Adipose tissue (tissue), 3 donors: ENCODE measurements around the gene ZRANB2. TPM values are rescaled to one million over a fixed set of nuclear protein-coding genes. Genes with fewer than 3 reads are reported as not detected.

Experiments used
- H3K27ac ChIP-seq: one replicate; pipeline ENCODE4 v1.5.1; 2013; ENCODE audit warnings: low read depth, low read length
- WGBS, 3 donors: extraction: QIAGEN DNeasy Blood & Tissue Kit; methylation state at CpG; one replicate each; pipeline ENCODE4 v1.1.7; 2013; 5-methylcytosine and 5-hydroxymethylcytosine counted together
- polyA plus RNA-seq, 3 donors: library from polyadenylated mRNA; stranded (reverse); fragments of 200-250 nt; gene quantifications; one replicate each; pipeline ENCODE4 v1.2.3, GENCODE V29; 2013
- donor health status: healthy with polysubstance abuse.
- donor health status: Bipolar disorder and iron deficiency.
- donor health status: healthy.

Gene ZRANB2
- polyA plus RNA-seq, 3 donors: 27.5 to 38.2 (median 31.3) TPM

GRCh38 chr1:71074681-71075080, 6.2 kb downstream of the ZRANB2 start:
- 85 to 97% (median 91%) methylated on average over 1 of the region's 1 CpG for WGBS, 3 donors
- no peak overlapping the region for H3K27ac ChIP-seq

GRCh38 chr1:71072273-71072672, 8.6 kb downstream of the ZRANB2 start:
- no peak overlapping the region for H3K27ac ChIP-seq

- H3K27ac ChIP-seq: no peak overlapping the region
- 82 to 90% (median 88%) methylated on average over 4 of the region's 4 CpGs for WGBS, 3 donors
Observed at GRCh38 chr1:71071720-71072119, 9.1 kb downstream of the ZRANB2 start.

- 76 to 87% (median 80%) methylated on average over 6 of the region's 6 CpGs for WGBS, 3 donors
- no peak overlapping the region for H3K27ac ChIP-seq
Observed at GRCh38 chr1:71068325-71069240, 12.3 kb downstream of the ZRANB2 start.

- WGBS, 3 donors: 77 to 85% (median 80%) methylated on average over 6 of the region's 6 CpGs
Observed at GRCh38 chr1:71054791-71055190, 26.0 kb downstream of the ZRANB2 start.

GRCh38 chr1:71054281-71054731, 26.5 kb downstream of the ZRANB2 start:
- H3K27ac ChIP-seq: no peak overlapping the region
- WGBS, 3 donors: 74 to 82% (median 81%) methylated on average over 15 of the region's 15 CpGs

More at GRCh38 chr1:71054791-71055190, 26.0 kb downstream of the ZRANB2 start:
- no peak overlapping the region for H3K27ac ChIP-seq

GRCh38 chr1:71053758-71054157, 27.1 kb downstream of the ZRANB2 start:
- H3K27ac ChIP-seq: no peak overlapping the region
- WGBS, 3 donors: 66 to 75% (median 74%) methylated on average over 7 of the region's 7 CpGs

GRCh38 chr1:71053146-71053545, 27.7 kb downstream of the ZRANB2 start:
- WGBS, 3 donors: 22 to 60% (median 50%) methylated on average over 1 of the region's 1 CpG
- no peak overlapping the region for H3K27ac ChIP-seq

- WGBS, 3 donors: 0 to 3% (median 0%) methylated on average over 1 of the region's 1 CpG
- no peak overlapping the region for H3K27ac ChIP-seq
Observed at GRCh38 chr1:71049951-71050598, 30.8 kb downstream of the ZRANB2 start.

- H3K27ac ChIP-seq: no peak within 1 kb of the TSS
- WGBS, 3 donors: 5 to 8% (median 6%) methylated on average over 50 to 56 of the region's 56 CpGs
Observed at GRCh38 chr1:71047635-71048607, 32.9 kb downstream of the ZRANB2 start, which contains the start of gene PTGER3. Gene PTGER3, minus strand, starts transcription at chr1:71047816. Its CDS starts 239 bp downstream, at chr1:71047577.

GRCh38 chr1:71046891-71047634, 33.8 kb downstream of the ZRANB2 start:
- 3 to 5% (median 4%) methylated on average over 73 of the region's 73 CpGs for WGBS, 3 donors
- no peak overlapping the region for H3K27ac ChIP-seq

GRCh38 chr1:71045463-71046028, 35.3 kb downstream of the ZRANB2 start:
- no peak overlapping the region for H3K27ac ChIP-seq
- WGBS, 3 donors: 71 to 77% (median 75%) methylated on average over 16 of the region's 16 CpGs

- 65 to 75% (median 72%) methylated on average over 1 of the region's 1 CpG for WGBS, 3 donors
- H3K27ac ChIP-seq: no peak overlapping the region
Observed at GRCh38 chr1:71044833-71045232, 36.0 kb downstream of the ZRANB2 start.

GRCh38 chr1:71043065-71043464, 37.8 kb downstream of the ZRANB2 start:
- no peak overlapping the region for H3K27ac ChIP-seq

- 63 to 71% (median 63%) methylated on average over 2 of the region's 2 CpGs for WGBS, 3 donors
- no peak overlapping the region for H3K27ac ChIP-seq
Observed at GRCh38 chr1:71041806-71042205, 39.0 kb downstream of the ZRANB2 start.

GRCh38 chr1:71039661-71040262, 41.1 kb downstream of the ZRANB2 start:
- H3K27ac ChIP-seq: no peak overlapping the region

GRCh38 chr1:71038942-71039341, 41.9 kb downstream of the ZRANB2 start:
- H3K27ac ChIP-seq: no peak overlapping the region
- WGBS, 3 donors: 61 to 78% (median 70%) methylated on average over 2 of the region's 2 CpGs
